Activated CD4-positive, alpha-beta memory T cell treated with anti-CD3 and anti-CD28 coated beads, Interleukin-2, amount 10 ng/mL, durations not matched to agents 7 days and 5 days (primary cell): Measurements from ENCODE around the gene SPHK1. TPM values are rescaled to one million over a fixed set of nuclear protein-coding genes. Genes with fewer than 3 reads are reported as not detected.

Experiments used
- CTCF ChIA-PET: fragments of 350-600 bp; sonication (Branson Sonifier 250); formaldehyde crosslinking; loops from one replicate; lab custom pipeline; 2021; ENCODE audit warnings: antibody characterized with exemption, inconsistent platforms; lab: Charles Lee
- POLR2A ChIA-PET: fragments of 350-600 bp; sonication (Branson Sonifier 250); formaldehyde crosslinking; loops from one replicate; lab custom pipeline; 2021; ENCODE audit warnings: antibody characterized with exemption; lab: Charles Lee
- DNase-seq: peaks from one replicate; pipeline ENCODE4 v3.0.0-alpha.2; 2020
- H3K27ac Mint-ChIP-seq: one replicate; pipeline ENCODE4 v1.8.0; 2021; ENCODE audit warnings: mild to moderate bottlenecking, mixed read lengths
- H3K27me3 Mint-ChIP-seq: one replicate; pipeline ENCODE4 v1.8.0; 2021; ENCODE audit warnings: mixed read lengths
- H3K36me3 Mint-ChIP-seq: one replicate; pipeline ENCODE4 v1.8.0; 2021; ENCODE audit warnings: low read depth, mixed read lengths
- H3K4me1 Mint-ChIP-seq: one replicate; pipeline ENCODE4 v1.8.0; 2021; ENCODE audit warnings: mixed read lengths
- H3K4me3 Mint-ChIP-seq: one replicate; pipeline ENCODE4 v1.8.0; 2021; ENCODE audit warnings: mild to moderate bottlenecking, mixed read lengths
- H3K9me3 Mint-ChIP-seq: one replicate; pipeline ENCODE4 v1.8.0; 2021; ENCODE audit warnings: mixed read lengths
- total RNA-seq, 2 experiments: library from RNA; stranded (reverse); gene quantifications; one replicate each; pipeline ENCODE4 v1.2.3, GENCODE V29; 2021

The SPHK1 gene
- total RNA-seq, 2 experiments from 2014 or later: 2.8 to 3.4 TPM

DNA sequence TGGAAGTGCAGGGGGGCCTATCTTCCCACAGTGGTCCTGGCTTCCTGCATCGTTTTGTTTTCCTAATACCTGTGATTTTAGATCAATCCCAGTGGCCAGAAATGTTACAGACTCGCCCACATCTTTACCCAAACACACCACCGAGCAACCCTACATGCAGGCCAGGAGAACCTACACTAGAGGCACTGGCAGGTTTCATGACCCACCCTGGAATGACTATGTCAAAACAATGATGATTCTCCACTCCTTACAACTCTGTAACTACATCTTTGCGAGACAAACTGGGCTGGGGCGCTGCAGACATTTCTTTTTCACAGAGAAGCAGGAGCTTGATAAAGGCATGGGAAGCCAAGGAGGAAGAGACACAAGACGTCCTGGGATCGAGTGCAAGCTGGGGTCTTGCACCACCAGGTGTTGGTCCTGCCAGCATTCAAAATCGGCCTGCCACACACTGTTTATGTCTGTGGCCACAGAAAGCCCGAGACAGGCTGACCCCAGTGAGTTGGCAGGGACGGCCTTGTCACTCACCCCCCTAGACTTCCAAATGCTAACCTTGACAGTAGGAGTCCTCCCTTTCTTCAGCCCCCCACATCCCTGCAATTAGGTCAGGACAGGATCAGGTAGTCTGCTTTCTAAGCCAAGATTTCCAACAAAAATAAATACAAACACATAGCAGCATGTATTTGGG lies 36.1 kb downstream of the SPHK1 start:
- H3K36me3 Mint-ChIP-seq: no peaks in the 10 kb centered on the region
- DNase-seq: no peak
- ChIA-PET POLR2A (no interaction called here), CTCF (interaction anchor here (2.9 kb wide), 1 partner anchor 11 kb away, joined by 13 read pairs; no protein-coding TSS in a partner anchor)
- H3K9me3 Mint-ChIP-seq: no peaks in the 10 kb centered on the region
- H3K27ac Mint-ChIP-seq: no peak overlapping the region
- H3K27me3 Mint-ChIP-seq: no peaks in the 10 kb centered on the region
- peaks cover 4% of the 10 kb centered on the region for H3K4me1 Mint-ChIP-seq
- no peak overlapping the region for H3K4me3 Mint-ChIP-seq

- Mint-ChIP-seq H3K27ac (no peak overlapping the region), H3K27me3 (no peaks in the 10 kb centered on the region), H3K4me3 (no peak overlapping the region), H3K9me3 (no peaks in the 10 kb centered on the region), H3K4me1 (peaks cover 4% of the 10 kb centered on the region), H3K36me3 (no peaks in the 10 kb centered on the region)
- no peak for DNase-seq
- ChIA-PET CTCF (interaction anchor here (2.9 kb wide), 1 partner anchor 11 kb away, joined by 13 read pairs; no protein-coding TSS in a partner anchor), POLR2A (no interaction called here)
Measured at GRCh38 chr17:76421044-76421407, 36.6 kb downstream of the SPHK1 start.

GRCh38 chr17:76422406-76422805 lies 38.0 kb downstream of the SPHK1 start:
- no peak overlapping the region for H3K27ac Mint-ChIP-seq
- no peak overlapping the region for H3K4me3 Mint-ChIP-seq
- no peaks in the 10 kb centered on the region for H3K36me3 Mint-ChIP-seq
- ChIA-PET POLR2A (no interaction called here), CTCF (interaction anchor here (0.9 to 1.4 kb wide), 2 partner anchors 24 to 37 kb away, joined by 3 to 9 read pairs; no protein-coding TSS in a partner anchor)
- H3K9me3 Mint-ChIP-seq: no peaks in the 10 kb centered on the region
- H3K27me3 Mint-ChIP-seq: no peaks in the 10 kb centered on the region
- no peak for DNase-seq
- peaks cover 4% of the 10 kb centered on the region for H3K4me1 Mint-ChIP-seq

DNA sequence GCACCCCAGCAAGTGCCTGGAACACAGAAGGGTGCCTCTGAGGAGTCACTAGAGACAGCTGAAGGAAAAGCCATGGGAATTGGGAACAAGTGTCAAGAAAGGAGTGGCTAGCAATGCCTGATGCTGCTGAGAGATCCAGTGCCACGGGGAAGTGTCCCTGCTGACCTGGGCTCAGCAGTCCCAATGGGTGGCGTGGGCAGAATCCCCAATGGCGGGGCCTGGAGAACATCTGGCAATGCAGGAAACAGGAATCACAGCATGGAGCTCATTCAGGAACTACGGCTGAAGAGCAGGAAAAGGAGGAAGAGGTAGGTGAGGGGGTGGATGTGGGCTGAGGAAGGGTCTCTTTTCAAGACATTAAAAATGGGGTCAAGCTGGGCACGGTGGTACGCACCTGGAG lies 38.5 kb downstream of the SPHK1 start:
- H3K36me3 Mint-ChIP-seq: no peaks in the 10 kb centered on the region
- H3K27me3 Mint-ChIP-seq: no peaks in the 10 kb centered on the region
- H3K4me1 Mint-ChIP-seq: peaks cover 4% of the 10 kb centered on the region
- H3K27ac Mint-ChIP-seq: no peak overlapping the region
- no peak for DNase-seq
- no peaks in the 10 kb centered on the region for H3K9me3 Mint-ChIP-seq
- ChIA-PET POLR2A (no interaction called here), CTCF (interaction anchor here (0.9 to 1.4 kb wide), 2 partner anchors 25 to 37 kb away, joined by 3 to 9 read pairs; no protein-coding TSS in a partner anchor)
- no peak overlapping the region for H3K4me3 Mint-ChIP-seq

DNA sequence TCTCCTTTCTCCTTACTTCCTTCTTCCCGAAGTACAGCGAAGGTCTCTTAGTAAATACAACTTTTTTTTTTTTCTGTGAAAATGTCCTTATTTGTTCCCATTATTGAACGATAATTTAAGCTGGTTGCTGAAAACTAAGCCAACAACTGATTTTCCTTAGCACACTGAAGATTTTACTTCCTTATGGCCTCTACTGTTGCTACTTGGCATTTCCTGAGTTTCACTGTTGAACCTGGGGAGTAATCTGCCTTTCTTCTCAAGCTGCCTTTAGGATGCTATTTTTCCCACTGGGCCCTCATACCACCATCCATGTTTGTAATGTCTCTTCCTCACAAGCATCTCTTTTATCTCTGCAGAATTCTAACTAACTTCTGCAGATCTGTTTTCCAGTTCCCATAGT lies 42.4 kb downstream of the SPHK1 start:
- ChIA-PET CTCF (interaction anchor here (0.6 to 0.7 kb wide), 2 partner anchors 33 to 1196 kb away, joined by 3 read pairs; no protein-coding TSS in a partner anchor), POLR2A (no interaction called here)
- Mint-ChIP-seq H3K27me3 (no peaks in the 10 kb centered on the region), H3K4me1 (peaks cover 3% of the 10 kb centered on the region), H3K9me3 (no peaks in the 10 kb centered on the region), H3K27ac (no peak overlapping the region), H3K4me3 (no peak overlapping the region), H3K36me3 (no peaks in the 10 kb centered on the region)
- no peak for DNase-seq

GRCh38 chr17:76427501-76428231 lies 43.3 kb downstream of the SPHK1 start:
- CTCF ChIA-PET: interaction anchor here (0.5 to 1.4 kb wide), 5 partner anchors 19 to 1197 kb away, joined by 3 to 4 read pairs (median 3); no protein-coding TSS in a partner anchor
- DNase-seq: no peak
- peaks cover 3% of the 10 kb centered on the region for H3K4me1 Mint-ChIP-seq
- H3K9me3 Mint-ChIP-seq: no peaks in the 10 kb centered on the region
- H3K4me3 Mint-ChIP-seq: no peak overlapping the region
- H3K36me3 Mint-ChIP-seq: no peaks in the 10 kb centered on the region
- H3K27me3 Mint-ChIP-seq: no peaks in the 10 kb centered on the region
- no peak overlapping the region for H3K27ac Mint-ChIP-seq
- POLR2A ChIA-PET: no interaction called here

DNA sequence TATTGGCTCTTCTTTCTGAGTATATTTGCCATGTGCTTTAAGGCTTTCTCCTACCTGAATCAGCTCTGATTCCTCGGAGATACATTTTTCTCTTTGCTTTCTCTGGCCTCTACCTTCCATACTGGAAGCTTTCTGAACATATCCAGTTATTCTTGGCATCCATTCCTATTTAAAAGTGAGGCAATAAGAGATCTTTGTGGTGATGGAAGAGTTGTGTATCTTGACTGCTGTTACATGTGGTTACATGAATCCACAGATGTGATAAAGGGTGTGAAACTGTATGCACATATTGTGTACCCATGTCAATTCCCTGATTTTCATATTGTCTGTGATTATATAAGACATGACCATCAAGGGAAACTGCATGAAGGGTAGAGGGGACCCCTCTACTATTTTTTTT lies 44.1 kb downstream of the SPHK1 start:
- Mint-ChIP-seq H3K27ac (no peak overlapping the region), H3K36me3 (no peaks in the 10 kb centered on the region), H3K4me3 (no peak overlapping the region), H3K9me3 (no peaks in the 10 kb centered on the region), H3K4me1 (peaks cover 3% of the 10 kb centered on the region), H3K27me3 (no peaks in the 10 kb centered on the region)
- ChIA-PET POLR2A (no interaction called here), CTCF (interaction anchor here (1.0 to 1.4 kb wide), 2 partner anchors 20 to 30 kb away, joined by 3 read pairs; no protein-coding TSS in a partner anchor)
- DNase-seq: no peak

DNA sequence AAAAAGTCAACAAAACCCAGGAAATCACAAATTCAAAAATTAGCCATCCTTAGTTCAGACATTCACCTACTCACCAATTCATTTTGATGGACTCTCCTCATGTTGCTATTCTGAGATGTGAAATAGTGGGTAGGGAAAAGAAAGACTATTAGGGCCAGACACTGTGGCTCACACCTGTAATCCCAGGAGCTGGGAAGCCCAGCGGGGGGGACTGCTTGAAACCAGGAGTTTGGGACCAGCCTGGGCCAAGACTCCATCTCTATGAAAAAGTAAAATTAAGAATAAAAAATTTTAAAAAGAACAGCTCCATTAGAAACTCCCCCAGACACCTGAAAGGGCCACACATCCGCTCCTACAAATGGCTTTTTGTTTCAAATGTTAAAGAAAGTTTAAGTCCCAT lies 47.1 kb downstream of the SPHK1 start:
- peaks cover 3% of the 10 kb centered on the region for H3K4me1 Mint-ChIP-seq
- no peaks in the 10 kb centered on the region for H3K27me3 Mint-ChIP-seq
- H3K9me3 Mint-ChIP-seq: no peaks in the 10 kb centered on the region
- CTCF ChIA-PET: interaction anchor here (0.9 to 1.0 kb wide), 2 partner anchors 14 to 23 kb away, joined by 3 to 4 read pairs; no protein-coding TSS in a partner anchor
- H3K27ac Mint-ChIP-seq: no peak overlapping the region
- H3K36me3 Mint-ChIP-seq: no peaks in the 10 kb centered on the region
- no peak for DNase-seq
- POLR2A ChIA-PET: no interaction called here
- H3K4me3 Mint-ChIP-seq: no peak overlapping the region

GRCh38 chr17:76432004-76432403 lies 47.6 kb downstream of the SPHK1 start:
- CTCF ChIA-PET: interaction anchor here (0.9 kb wide), 1 partner anchor 24 kb away, joined by 4 read pairs; no protein-coding TSS in a partner anchor
- POLR2A ChIA-PET: no interaction called here
- Mint-ChIP-seq H3K27me3 (no peaks in the 10 kb centered on the region), H3K4me1 (peaks cover 3% of the 10 kb centered on the region), H3K9me3 (no peaks in the 10 kb centered on the region), H3K36me3 (no peaks in the 10 kb centered on the region), H3K4me3 (no peak overlapping the region), H3K27ac (no peak overlapping the region)
- no peak for DNase-seq

DNA sequence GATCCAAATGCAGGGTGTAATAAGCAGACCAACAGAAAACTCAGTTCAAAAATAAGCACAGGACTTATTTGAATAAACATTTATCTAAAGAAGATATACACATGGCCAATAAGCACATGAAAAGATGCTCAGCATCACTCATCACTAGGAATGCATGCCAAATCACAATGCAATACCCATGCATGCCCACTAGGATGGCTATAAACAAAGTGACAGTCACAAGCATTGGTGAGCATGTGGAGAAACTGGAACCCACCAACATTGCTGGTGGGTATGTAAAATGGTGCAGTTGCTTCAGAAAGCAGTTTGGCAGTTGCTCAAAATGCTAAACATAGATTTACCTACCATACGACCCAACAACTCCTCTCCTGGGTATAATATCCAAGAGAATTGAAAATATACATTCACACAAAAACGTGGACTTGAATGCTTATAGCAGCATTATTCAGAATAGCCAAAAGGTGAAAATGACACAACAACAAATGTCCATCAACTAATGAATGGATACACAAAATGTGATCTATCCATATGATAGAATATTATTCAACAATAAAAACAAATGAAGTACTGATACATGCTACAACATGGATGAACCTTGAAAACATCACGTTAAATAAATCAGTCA lies 48.4 kb downstream of the SPHK1 start:
- Mint-ChIP-seq H3K36me3 (no peaks in the 10 kb centered on the region), H3K27ac (no peak overlapping the region), H3K4me1 (peaks cover 3% of the 10 kb centered on the region), H3K9me3 (no peaks in the 10 kb centered on the region), H3K27me3 (no peaks in the 10 kb centered on the region), H3K4me3 (no peak overlapping the region)
- CTCF ChIA-PET: no interaction called here
- no peak for DNase-seq
- POLR2A ChIA-PET: no interaction called here

DNA sequence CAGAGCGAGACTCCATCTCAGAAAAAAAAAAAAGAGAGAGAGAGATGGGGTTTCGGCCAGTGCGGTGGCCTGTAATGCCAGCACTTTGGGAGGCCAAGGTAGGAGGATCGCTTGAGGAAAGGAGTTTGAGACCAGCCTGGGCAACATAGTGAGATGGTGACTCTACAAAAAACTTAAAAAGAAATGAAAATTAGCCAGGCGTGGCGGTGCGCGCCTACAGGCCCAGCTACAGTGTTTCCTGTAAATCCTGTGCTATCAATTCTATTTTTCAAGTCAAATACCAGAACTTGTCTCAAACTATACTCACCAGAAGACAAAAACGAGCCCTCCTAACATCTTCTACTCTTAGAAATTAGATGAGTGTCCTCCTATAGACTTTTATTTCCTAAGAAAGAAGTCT lies 49.3 kb downstream of the SPHK1 start:
- ChIA-PET CTCF (no interaction called here), POLR2A (no interaction called here)
- H3K4me3 Mint-ChIP-seq: no peak overlapping the region
- DNase-seq: no peak
- H3K4me1 Mint-ChIP-seq: no peaks in the 10 kb centered on the region
- H3K27ac Mint-ChIP-seq: no peak overlapping the region
- H3K9me3 Mint-ChIP-seq: no peaks in the 10 kb centered on the region
- H3K27me3 Mint-ChIP-seq: no peaks in the 10 kb centered on the region
- H3K36me3 Mint-ChIP-seq: no peaks in the 10 kb centered on the region

GRCh38 chr17:76434870-76435269 lies 50.5 kb downstream of the SPHK1 start:
- no peaks in the 10 kb centered on the region for H3K27me3 Mint-ChIP-seq
- no peak overlapping the region for H3K27ac Mint-ChIP-seq
- DNase-seq: no peak

More at GRCh38 chr17:76434870-76435269, 50.5 kb downstream of the SPHK1 start:
- Mint-ChIP-seq H3K4me3 (no peak overlapping the region), H3K4me1 (peaks cover 3% of the 10 kb centered on the region), H3K36me3 (no peaks in the 10 kb centered on the region), H3K9me3 (no peaks in the 10 kb centered on the region)
- ChIA-PET POLR2A (interaction anchor here (2.1 kb wide), 1 partner anchor 17 kb away, joined by 6 read pairs; no protein-coding TSS in a partner anchor), CTCF (interaction anchor here (0.6 to 1.4 kb wide), 7 partner anchors 10 to 681 kb away, joined by 3 to 5 read pairs (median 4); no protein-coding TSS in a partner anchor)
